T-helper 2 cell treated with Interferon-gamma antibody and Interleukin-4, amounts not matched to agents 5 μg/mL and 100 μg/mL, for 36 hours (primary cell): ENCODE data around the gene RNASE8.

Source experiments
- DNase-seq: peaks from one replicate; pipeline ENCODE4 v3.0.0; 2021; ENCODE audit warnings: low spot score
- H3K27ac Mint-ChIP-seq: one replicate; pipeline ENCODE4 v1.8.0; 2021; ENCODE audit warnings: mild to moderate bottlenecking, mixed read lengths
- H3K27me3 Mint-ChIP-seq: one replicate; pipeline ENCODE4 v1.8.0; 2021; ENCODE audit warnings: low read depth, mixed read lengths
- H3K36me3 Mint-ChIP-seq: one replicate; pipeline ENCODE4 v1.8.0; 2021; ENCODE audit warnings: low read depth, mixed read lengths
- H3K4me1 Mint-ChIP-seq: one replicate; pipeline ENCODE4 v1.8.0; 2021; ENCODE audit warnings: low read depth, mixed read lengths
- H3K4me3 Mint-ChIP-seq: one replicate; pipeline ENCODE4 v1.8.0; 2022; ENCODE audit warnings: mild to moderate bottlenecking, moderate library complexity, mixed read lengths
- H3K9me3 Mint-ChIP-seq: one replicate; pipeline ENCODE4 v1.8.0; 2021; ENCODE audit warnings: mixed read lengths

The RNASE8 gene

DNA sequence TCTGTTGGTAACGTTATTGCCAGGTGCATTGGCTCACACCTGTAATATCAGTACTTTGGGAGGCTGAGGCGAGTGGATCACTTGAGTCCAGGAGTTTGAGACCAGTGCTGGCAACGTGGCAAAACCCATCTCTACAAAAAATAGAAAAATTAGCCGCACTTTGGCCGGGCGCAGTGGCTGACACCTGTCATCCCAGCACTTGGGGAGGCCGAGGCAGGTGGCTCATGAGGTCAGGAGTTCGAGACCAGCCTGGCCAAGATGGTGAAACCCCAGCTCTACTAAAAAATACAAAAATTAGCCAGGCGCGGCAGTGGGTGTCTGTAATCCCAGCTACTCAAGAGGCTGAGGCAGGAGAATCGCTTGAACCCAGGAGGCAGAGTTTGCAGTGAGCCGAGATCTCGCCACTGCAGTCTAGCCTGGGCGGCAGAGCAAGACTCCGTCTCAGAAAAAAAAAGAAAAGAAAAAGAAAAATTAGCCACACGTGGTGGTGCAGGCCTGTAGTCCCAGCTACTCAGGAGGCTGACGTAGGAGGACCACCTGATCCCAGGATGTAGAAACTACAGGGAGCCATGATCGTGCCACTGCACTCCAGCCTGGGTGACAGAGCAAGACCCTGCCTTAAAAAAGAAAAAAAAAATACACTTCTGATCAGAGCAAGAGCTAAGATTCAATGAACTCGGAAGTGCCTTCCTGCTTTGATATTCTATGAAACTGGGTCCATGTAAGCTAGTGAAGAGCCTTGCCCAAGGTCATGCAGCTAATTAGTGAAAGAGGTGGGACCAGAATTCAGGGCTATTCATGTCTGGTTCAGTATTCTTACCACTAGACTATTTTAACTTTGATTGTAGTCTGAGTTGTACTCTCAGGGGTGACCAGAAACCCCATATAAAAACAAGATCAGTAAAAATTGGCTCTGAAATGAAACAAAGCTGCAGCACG lies 4.2 kb upstream of the RNASE8 start:
- no peaks in the 10 kb centered on the region for H3K36me3 Mint-ChIP-seq
- DNase-seq = no peak
- H3K4me1 Mint-ChIP-seq = no peaks in the 10 kb centered on the region
- no peak overlapping the region for H3K4me3 Mint-ChIP-seq
- H3K9me3 Mint-ChIP-seq = no peaks in the 10 kb centered on the region
- H3K27me3 Mint-ChIP-seq = peaks cover 15% of the 10 kb centered on the region
- no peak overlapping the region for H3K27ac Mint-ChIP-seq

DNA sequence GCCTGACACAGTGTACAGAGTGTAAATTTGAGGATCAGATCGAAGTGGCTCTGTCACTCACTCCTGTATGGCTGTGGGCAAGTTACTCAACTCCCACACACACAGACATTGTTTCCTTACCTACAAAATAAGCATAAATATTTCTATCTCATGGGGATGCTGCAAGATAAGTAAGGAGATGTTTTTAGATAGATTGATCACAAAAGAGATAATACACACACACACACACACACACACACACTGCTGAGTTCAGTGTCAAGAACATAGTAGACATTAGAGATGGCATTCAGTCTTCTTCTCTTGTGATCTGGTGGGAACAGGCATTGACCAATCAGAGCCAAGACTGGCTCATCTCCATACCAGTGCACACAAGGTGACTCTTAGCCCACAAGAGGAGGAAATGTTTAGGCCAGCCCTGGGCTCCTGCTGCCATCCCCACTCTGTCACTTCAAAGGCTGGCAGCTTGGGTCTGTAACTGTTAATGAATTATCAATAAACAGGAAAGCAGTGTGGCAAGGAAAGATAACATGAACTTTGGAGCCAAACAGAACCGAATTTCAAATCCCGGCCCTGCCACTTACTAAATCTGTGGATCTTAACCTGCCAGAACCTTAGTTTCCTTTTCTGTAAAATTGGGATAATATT lies 3.4 kb upstream of the RNASE8 start:
- no peaks in the 10 kb centered on the region for H3K9me3 Mint-ChIP-seq
- no peak for DNase-seq

DNA sequence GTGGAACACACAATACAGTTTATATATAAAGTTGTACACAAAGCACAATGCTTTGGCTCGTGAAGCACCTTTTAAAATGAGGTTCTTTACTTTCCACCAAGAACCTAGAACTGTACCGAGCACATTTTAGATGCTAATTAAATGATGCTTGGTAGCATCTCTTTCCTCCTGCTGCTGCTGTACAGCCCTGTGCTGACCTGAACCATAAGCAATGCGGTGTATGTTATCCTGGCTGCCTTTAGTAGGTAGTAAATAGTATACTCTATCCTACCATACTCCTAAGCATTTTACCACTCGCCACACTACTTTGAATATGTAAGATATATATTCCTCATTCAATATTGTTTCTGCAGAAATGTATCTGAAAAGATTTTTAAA lies 2.9 kb upstream of the RNASE8 start:
- H3K27me3 Mint-ChIP-seq = peaks cover 11% of the 10 kb centered on the region
- no peak for DNase-seq
- no peaks in the 10 kb centered on the region for H3K36me3 Mint-ChIP-seq
- no peaks in the 10 kb centered on the region for H3K9me3 Mint-ChIP-seq
- H3K4me3 Mint-ChIP-seq = no peak overlapping the region
- no peak overlapping the region for H3K27ac Mint-ChIP-seq
- no peaks in the 10 kb centered on the region for H3K4me1 Mint-ChIP-seq

More for the DNA sequence above, 3.4 kb upstream of the RNASE8 start:
- H3K36me3 Mint-ChIP-seq = no peaks in the 10 kb centered on the region
- H3K4me1 Mint-ChIP-seq = no peaks in the 10 kb centered on the region
- H3K27ac Mint-ChIP-seq = no peak overlapping the region
- H3K27me3 Mint-ChIP-seq = peaks cover 13% of the 10 kb centered on the region
- H3K4me3 Mint-ChIP-seq = no peak overlapping the region

DNA sequence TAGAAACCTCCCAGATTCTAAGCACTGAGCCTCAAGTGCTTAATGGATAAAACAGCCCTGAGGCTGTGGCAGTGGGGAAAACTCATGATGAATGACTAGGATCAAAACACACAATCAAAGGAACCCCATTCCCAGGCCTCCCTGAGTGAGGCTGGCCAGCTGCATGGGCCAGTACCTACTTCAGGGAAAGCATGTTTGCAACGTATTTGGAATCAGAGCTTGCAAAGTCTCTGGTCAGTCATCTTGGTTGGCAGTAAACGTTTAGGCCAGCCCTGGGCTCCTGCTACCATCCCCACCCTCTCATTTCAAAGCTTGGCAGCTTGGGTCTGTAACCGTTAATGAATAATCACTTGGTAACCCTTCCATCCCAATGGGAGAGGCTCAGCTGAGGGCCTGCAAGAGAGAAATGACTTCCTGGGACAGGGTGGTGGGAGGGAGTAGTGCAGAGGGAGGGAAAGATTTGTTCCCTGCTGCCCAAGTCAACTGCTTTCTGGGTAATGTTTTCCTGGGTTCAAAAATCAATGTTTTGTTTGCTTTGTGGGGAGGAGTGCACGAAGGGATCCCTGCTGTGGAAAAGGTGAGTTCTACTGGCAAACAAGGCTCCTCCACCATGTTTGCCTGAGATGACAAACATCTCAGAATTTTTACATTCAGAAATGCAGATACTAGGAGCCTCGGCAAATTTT lies 2.0 kb upstream of the RNASE8 start:
- H3K27ac Mint-ChIP-seq = no peak overlapping the region
- H3K27me3 Mint-ChIP-seq = peaks cover 16% of the 10 kb centered on the region
- H3K4me3 Mint-ChIP-seq = no peak overlapping the region
- H3K9me3 Mint-ChIP-seq = no peaks in the 10 kb centered on the region
- H3K36me3 Mint-ChIP-seq = no peaks in the 10 kb centered on the region
- no peaks in the 10 kb centered on the region for H3K4me1 Mint-ChIP-seq
- DNase-seq = no peak

DNA sequence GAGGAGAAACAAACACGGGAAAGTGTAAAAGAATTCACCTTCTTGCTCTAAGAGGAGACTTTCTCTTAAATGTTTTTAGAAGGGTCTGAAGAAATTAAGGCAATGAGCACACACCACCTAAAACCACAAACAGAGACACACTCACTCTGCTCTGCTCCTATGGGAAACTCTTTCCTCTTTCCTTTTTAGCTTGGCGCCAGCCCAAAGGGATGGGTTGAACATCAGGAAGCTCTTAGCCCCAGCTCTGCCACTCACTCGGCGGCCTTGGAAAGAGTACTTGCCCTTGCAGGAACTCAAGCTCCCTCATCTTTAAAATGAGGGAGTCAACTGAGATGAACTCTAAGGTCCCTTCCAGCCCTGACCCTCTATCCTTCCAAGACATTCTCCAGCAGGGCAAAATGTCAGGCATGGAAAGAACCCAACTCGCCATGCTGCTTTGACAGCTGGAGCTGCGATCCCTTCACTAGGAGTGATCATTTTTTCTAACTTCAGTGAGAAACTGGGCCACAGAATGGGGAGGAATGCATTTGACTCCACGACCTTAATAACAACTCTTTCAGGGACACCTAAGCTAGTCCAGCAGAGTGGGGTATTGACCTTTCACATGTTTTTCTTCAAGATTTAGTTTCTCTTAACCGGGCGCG lies 980 bp upstream of the RNASE8 start:
- no peaks in the 10 kb centered on the region for H3K36me3 Mint-ChIP-seq
- DNase-seq = no peak
- H3K4me3 Mint-ChIP-seq = no peak overlapping the region
- H3K27ac Mint-ChIP-seq = no peak overlapping the region
- H3K4me1 Mint-ChIP-seq = no peaks in the 10 kb centered on the region
- H3K9me3 Mint-ChIP-seq = no peaks in the 10 kb centered on the region
- peaks cover 22% of the 10 kb centered on the region for H3K27me3 Mint-ChIP-seq

DNA sequence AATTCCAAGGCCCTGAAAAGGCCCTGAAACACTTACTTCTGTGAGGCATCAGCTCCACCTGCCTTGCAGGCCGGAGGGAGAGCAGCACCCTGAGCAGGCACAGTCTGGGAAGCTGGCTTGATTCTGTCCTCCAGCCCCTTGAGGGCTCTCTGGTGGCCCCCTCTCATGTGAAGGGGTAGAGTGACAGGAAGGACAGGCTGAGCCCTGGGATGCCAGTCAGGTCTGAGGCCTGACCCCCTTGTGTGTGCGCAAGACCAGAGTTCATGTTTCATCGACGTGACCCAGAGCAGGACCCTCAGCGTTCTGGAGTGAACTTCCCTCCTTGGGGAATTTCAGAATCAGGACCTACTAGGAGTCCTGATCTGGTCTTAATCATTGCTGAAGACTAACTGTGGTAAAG lies 1.3 kb downstream of the RNASE8 start:
- Mint-ChIP-seq H3K9me3 (no peaks in the 10 kb centered on the region), H3K36me3 (no peaks in the 10 kb centered on the region), H3K27me3 (peaks cover 34% of the 10 kb centered on the region), H3K4me1 (no peaks in the 10 kb centered on the region), H3K27ac (no peak overlapping the region), H3K4me3 (no peak overlapping the region)
- DNase-seq = no peak

DNA sequence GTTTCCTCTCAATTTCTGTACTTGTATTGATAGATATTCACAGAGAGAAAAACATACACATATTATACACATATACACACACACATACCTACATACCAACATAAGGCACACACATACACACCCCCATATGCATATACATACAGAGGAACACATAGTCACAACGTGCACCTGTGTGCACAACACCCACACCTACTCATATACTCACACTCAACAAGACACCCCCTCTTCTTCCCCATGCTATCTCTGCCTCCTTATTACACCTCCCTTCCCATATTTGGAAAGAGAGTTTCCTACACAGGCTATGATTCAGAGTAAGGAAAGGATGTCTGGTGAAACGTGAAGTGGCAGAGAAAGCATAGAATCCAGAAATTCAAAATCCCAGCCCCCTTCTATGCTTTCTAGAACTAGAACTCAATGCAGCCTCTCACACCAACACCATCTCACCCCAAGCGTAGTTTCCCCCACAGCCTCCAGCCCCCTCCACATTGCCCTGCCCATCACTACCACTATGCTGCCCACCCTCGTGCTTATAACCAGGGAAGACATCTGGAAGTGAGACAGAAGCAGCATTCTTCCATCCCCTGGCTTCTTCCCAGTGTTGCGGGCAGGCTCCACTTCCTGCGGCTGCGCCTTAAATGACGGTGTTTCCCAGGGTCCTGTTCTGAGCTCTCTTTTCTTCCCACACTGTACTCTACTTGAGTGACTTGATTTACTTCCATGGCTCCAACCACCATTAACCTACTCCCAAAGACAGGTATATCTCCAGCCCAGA lies 2.4 kb downstream of the RNASE8 start:
- no peaks in the 10 kb centered on the region for H3K9me3 Mint-ChIP-seq
- no peaks in the 10 kb centered on the region for H3K36me3 Mint-ChIP-seq
- H3K4me3 Mint-ChIP-seq = no peak overlapping the region
- no peaks in the 10 kb centered on the region for H3K4me1 Mint-ChIP-seq
- no peak overlapping the region for H3K27ac Mint-ChIP-seq
- DNase-seq = no peak
- H3K27me3 Mint-ChIP-seq = peaks cover 35% of the 10 kb centered on the region

DNA sequence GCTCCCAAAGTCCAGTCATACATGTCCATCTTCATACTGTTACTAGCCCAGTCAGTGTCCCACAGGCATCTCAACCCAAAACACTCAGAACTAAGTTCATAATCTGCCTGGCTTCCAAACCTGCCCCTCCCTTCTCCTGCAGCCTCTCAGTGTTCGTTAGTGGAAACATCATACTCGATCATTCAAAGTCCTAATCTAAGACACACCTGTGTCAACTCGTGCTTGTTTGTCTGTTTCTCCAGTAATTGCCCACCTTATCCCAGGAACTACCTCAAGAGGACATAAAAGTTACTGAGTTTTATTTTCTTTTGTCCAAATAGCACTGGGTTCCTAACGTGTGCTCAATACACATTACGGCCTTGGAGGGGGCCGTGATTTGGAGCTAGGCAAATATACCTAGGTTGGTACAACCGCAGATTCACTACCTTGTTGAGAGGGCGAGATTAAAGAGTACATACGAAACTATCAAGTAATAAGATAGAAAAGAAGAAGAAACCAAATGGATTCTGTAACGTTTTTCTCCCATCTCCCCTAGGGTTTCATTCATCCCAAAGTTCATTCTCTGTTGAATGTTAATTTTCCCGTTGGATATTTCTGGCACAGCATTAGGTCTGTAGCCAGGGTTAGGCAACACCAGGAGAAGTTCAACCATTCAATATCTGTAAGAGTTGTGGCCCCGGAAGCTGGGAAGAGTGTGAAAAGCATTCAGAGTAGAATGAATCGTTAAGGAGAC lies 3.2 kb downstream of the RNASE8 start:
- H3K36me3 Mint-ChIP-seq = no peaks in the 10 kb centered on the region
- no peaks in the 10 kb centered on the region for H3K4me1 Mint-ChIP-seq
- peaks cover 42% of the 10 kb centered on the region for H3K27me3 Mint-ChIP-seq
- no peak overlapping the region for H3K4me3 Mint-ChIP-seq
- H3K27ac Mint-ChIP-seq = no peak overlapping the region
- H3K9me3 Mint-ChIP-seq = no peaks in the 10 kb centered on the region
- DNase-seq = no peak

DNA sequence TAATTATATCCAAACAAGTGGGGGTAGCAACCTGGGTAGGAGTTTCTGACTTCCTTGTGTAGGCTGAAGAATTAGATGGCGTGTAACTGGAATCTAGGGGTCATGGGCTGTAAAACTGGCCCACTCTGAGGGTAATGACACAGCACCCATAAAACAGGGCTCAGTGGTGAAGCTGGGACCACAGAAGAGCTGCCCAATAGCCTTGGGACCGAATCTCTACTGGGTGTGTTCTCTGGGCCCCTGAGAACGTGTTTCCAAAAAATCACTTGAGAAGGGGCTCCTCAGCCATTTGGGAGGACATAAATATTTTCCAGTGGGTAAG lies 3.7 kb downstream of the RNASE8 start:
- peaks cover 46% of the 10 kb centered on the region for H3K27me3 Mint-ChIP-seq

DNA sequence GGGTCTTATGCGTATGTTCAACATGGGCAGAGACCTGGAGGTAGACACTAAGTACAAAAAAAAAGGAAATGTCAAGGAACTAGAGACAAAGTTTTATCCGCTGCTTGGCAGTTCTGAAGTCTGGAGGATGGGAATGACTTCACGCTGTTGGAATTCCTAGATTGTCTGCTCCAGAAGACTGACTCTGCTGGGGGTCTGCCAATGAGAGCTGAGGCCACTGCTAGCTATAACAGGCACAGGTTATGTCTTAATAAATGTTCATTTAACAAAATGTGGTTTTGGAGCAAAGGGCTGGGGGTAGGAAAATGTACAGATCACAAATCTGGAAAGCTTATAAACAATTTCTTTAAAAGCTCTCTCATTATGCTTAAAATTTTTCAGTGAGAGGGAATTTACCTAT lies 5.9 kb downstream of the RNASE8 start:
- Mint-ChIP-seq H3K4me1 (peaks cover under 1% of the 10 kb centered on the region), H3K27me3 (peaks cover 60% of the 10 kb centered on the region), H3K9me3 (no peaks in the 10 kb centered on the region), H3K27ac (no peak overlapping the region), H3K36me3 (no peaks in the 10 kb centered on the region), H3K4me3 (no peak overlapping the region)
- no peak for DNase-seq

More for the DNA sequence above, 3.7 kb downstream of the RNASE8 start:
- Mint-ChIP-seq H3K9me3 (no peaks in the 10 kb centered on the region), H3K36me3 (no peaks in the 10 kb centered on the region), H3K4me3 (no peak overlapping the region), H3K27ac (no peak overlapping the region), H3K4me1 (no peaks in the 10 kb centered on the region)
- no peak for DNase-seq

DNA sequence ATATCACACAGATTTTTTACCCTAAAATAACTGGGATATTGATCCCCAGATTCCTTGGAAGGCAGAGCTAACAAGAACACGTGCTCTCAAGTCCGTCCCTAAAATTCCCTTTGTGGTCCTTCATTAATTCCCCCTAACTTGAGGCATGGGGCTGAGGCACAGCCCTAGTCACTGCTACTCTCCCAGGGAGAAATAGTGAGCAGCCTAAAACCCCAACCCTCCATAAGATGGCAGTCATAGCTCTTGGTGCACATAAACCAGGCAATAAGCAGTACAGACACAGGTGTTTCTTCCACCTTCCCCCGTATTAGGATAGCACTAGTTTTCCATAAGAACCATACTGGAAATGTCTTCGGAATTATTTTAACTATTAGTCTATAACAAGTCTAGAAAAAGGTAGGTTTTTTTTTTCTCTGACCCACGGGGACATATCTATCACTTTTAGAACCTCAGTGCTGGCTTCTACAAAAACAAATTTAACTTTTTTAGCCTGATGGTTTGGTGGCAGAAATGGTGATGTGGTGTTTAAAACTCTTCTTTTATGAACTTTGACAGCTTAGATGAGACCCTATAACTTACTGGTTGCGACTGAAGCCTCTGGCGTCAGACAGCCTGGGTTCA lies 9.4 kb downstream of the RNASE8 start:
- no peaks in the 10 kb centered on the region for H3K9me3 Mint-ChIP-seq
- peaks cover 75% of the 10 kb centered on the region for H3K27me3 Mint-ChIP-seq
- peaks cover 20% of the 10 kb centered on the region for H3K4me1 Mint-ChIP-seq
- H3K27ac Mint-ChIP-seq = no peak overlapping the region
- no peak overlapping the region for H3K4me3 Mint-ChIP-seq
- H3K36me3 Mint-ChIP-seq = no peaks in the 10 kb centered on the region
- no peak for DNase-seq

DNA sequence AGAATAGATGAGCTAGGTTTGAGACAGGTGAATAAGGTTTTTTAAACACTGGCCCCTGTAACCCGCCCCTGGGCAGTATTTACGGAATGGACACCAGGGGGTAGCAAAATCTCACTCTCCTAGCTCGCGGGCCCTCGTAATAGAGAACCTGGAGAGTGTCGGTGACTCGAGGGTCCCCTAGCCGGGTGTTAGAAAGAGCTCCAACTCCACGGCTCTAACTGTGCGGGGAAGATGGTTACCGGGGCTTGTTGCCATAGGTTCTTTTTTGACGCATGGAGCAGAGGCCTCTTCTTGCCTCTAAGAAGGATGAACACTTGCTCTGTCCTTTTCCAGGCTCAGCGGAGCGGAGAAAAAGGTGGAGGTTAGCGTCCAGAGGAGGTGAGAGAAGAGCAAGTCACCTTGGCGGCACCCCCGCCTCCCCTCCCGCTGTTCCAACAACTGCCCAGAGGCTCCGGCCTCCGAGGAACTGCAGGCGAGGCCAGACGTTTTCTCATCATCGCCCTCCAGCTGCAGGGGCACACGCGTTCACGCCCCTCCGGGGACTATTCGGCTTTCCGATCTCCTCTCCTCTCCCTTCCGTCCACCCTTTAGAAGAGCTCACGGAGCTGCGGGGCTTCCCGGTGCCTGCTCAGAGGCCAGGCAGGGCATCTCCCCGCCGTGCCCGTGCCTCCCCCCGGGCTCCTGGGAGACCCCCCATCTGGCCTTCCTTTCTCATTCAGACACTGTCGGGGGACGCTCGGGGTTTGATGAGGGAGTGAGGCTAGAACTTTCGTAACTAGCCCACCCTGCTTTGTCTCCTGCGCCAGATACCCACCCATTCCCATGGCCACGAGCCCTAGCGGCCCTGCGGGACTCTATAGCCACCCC lies 11.1 kb downstream of the RNASE8 start:
- peak overlapping the region; percentile 61 for H3K4me3 Mint-ChIP-seq
- H3K9me3 Mint-ChIP-seq = no peaks in the 10 kb centered on the region
- no peaks in the 10 kb centered on the region for H3K36me3 Mint-ChIP-seq
- no peak for DNase-seq
- peaks cover 79% of the 10 kb centered on the region for H3K27me3 Mint-ChIP-seq
- H3K4me1 Mint-ChIP-seq = peaks cover 22% of the 10 kb centered on the region
- H3K27ac Mint-ChIP-seq = no peak overlapping the region
